Measurements from ENCODE around the gene FILIP1L. TPM values are rescaled to one million over a fixed set of nuclear protein-coding genes. Genes with fewer than 3 reads are reported as not detected.

FILIP1L gene
- total RNA-seq, 2 donors from 2014 or later, result 9.5 to 28.2 TPM

GRCh38 chr3:99873269-99874102, 240.8 kb downstream of the FILIP1L start:
- WGBS, result 31% methylated on average over 2 of the region's 2 CpGs
- Histone ChIP-seq H3K4me3 (peak overlapping the region; percentile 40 to 45), H3K27me3 (replicated peaks; ENCODE audit: insufficient read depth) (no peaks in the 10 kb centered on the region), H3K36me3 (no peaks in the 10 kb centered on the region), H3K9me3 (no peaks in the 10 kb centered on the region), H3K27ac (peak overlapping the region; percentile 73 to 83), H3K4me1 (replicated peaks) (no peaks in the 10 kb centered on the region)
- DNase-seq (ENCODE audit: low spot score), result no peak
- TF ChIP-seq CTCF (IDR thresholded peaks at IDR 0.05), result no peak
- TF ChIP-seq POLR2A (IDR thresholded peaks at IDR 0.05), result no peak
- no peak for TF ChIP-seq POLR2AphosphoS5 (IDR thresholded peaks at IDR 0.05)
- intact Hi-C loops (cut with DNase I), result no loop called here

- Histone ChIP-seq H3K4me1 (replicated peaks) (no peaks in the 10 kb centered on the region), H3K27me3 (replicated peaks; ENCODE audit: insufficient read depth) (no peaks in the 10 kb centered on the region), H3K4me3 (no peak overlapping the region), H3K9me3 (no peaks in the 10 kb centered on the region), H3K27ac (peak overlapping the region; percentile 73 to 83), H3K36me3 (no peaks in the 10 kb centered on the region)
- TF ChIP-seq POLR2AphosphoS5 (IDR thresholded peaks at IDR 0.05), result no peak
- TF ChIP-seq POLR2A (IDR thresholded peaks at IDR 0.05), result no peak
- no peak for TF ChIP-seq CTCF (IDR thresholded peaks at IDR 0.05)
- intact Hi-C loops (cut with DNase I), result no loop called here
- no peak for DNase-seq (ENCODE audit: low spot score)
These were observed 241.4 kb downstream of the FILIP1L start for GRCh38 chr3:99872923-99873254.

GRCh38 chr3:99871231-99872045, 242.9 kb downstream of the FILIP1L start:
- Histone ChIP-seq H3K27ac (peak overlapping the region; percentile 73 to 83), H3K9me3 (no peaks in the 10 kb centered on the region), H3K4me1 (replicated peaks) (no peaks in the 10 kb centered on the region), H3K27me3 (replicated peaks; ENCODE audit: insufficient read depth) (no peaks in the 10 kb centered on the region), H3K4me3 (no peak overlapping the region), H3K36me3 (no peaks in the 10 kb centered on the region)
- 54% methylated on average over 4 of the region's 4 CpGs for WGBS
- intact Hi-C loops (cut with DNase I), result no loop called here
- no peak for DNase-seq (ENCODE audit: low spot score)
- TF ChIP-seq POLR2AphosphoS5 (IDR thresholded peaks at IDR 0.05) (no peak), CTCF (IDR thresholded peaks at IDR 0.05) (no peak), POLR2A (IDR thresholded peaks at IDR 0.05) (no peak)

GRCh38 chr3:99870712-99871111, 243.6 kb downstream of the FILIP1L start:
- no peaks in the 10 kb centered on the region for H3K36me3 ChIP-seq
- no peak for TF ChIP-seq CTCF (IDR thresholded peaks at IDR 0.05)
- no peak for TF ChIP-seq POLR2AphosphoS5 (IDR thresholded peaks at IDR 0.05)
- no peak for TF ChIP-seq POLR2A (IDR thresholded peaks at IDR 0.05)
- peak overlapping the region; percentile 42 to 83 for H3K27ac ChIP-seq
- no peaks in the 10 kb centered on the region for H3K27me3 ChIP-seq (replicated peaks; ENCODE audit: insufficient read depth)
- no peak for DNase-seq (ENCODE audit: low spot score)
- intact Hi-C loops (cut with DNase I), result no loop called here
- no peaks in the 10 kb centered on the region for H3K4me1 ChIP-seq (replicated peaks)
- 94% methylated on average over 2 of the region's 2 CpGs for WGBS
- no peaks in the 10 kb centered on the region for H3K9me3 ChIP-seq
- no peak overlapping the region for H3K4me3 ChIP-seq
